GM13976 (cell line): ENCODE results near the gene ABCC11.

Experiments used
- DNase-seq: peaks from one replicate; pipeline ENCODE4 v3.0.0; 2012; ENCODE audit warnings: low spot score
- in situ Hi-C: fragments of 300-500 bp; cut with MboI; formaldehyde crosslinking; loops from one replicate; pipeline ENCODE4 v1.12.0; 2022; ENCODE audit warnings: low sequenced_read_pairs, mixed read lengths, inconsistent platforms; ENCODE audit not compliant: unreplicated experiment
- TF ChIP-seq, protein P1 (sequence below): IDR thresholded peaks from 2 replicates; pipeline ENCODE4 v1.5.1; 2012; ENCODE audit warnings: borderline replicate concordance, mild to moderate bottlenecking; ENCODE audit not compliant: insufficient read depth; ENCODE audit errors: extremely low read depth, missing control alignments, control extremely low read depth

Gene ABCC11

DNA sequence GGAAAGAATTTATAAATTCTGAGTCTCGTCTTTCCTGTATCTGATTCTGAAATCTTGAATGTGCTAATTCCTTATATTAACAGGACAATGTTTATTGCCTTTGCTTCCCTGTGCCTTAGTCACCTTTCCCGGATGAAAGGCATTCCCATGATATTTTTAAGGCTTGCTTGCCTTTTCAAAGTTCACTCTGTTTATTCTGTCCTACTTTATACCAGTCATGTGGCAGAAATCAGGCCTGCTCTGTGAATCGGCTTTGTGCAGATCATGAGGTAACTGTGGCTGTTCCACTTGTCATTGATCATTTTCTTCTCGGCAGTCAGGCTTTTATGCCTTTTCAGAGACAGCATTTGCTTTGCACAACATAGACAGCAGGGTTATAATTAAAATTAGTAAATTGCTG lies 28.8 kb upstream of the ABCC11 start:
- in situ Hi-C loops, result no loop called here
- no peak for DNase-seq
- TF ChIP-seq, protein P1, sequence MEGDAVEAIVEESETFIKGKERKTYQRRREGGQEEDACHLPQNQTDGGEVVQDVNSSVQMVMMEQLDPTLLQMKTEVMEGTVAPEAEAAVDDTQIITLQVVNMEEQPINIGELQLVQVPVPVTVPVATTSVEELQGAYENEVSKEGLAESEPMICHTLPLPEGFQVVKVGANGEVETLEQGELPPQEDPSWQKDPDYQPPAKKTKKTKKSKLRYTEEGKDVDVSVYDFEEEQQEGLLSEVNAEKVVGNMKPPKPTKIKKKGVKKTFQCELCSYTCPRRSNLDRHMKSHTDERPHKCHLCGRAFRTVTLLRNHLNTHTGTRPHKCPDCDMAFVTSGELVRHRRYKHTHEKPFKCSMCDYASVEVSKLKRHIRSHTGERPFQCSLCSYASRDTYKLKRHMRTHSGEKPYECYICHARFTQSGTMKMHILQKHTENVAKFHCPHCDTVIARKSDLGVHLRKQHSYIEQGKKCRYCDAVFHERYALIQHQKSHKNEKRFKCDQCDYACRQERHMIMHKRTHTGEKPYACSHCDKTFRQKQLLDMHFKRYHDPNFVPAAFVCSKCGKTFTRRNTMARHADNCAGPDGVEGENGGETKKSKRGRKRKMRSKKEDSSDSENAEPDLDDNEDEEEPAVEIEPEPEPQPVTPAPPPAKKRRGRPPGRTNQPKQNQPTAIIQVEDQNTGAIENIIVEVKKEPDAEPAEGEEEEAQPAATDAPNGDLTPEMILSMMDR, result no peak

DNA sequence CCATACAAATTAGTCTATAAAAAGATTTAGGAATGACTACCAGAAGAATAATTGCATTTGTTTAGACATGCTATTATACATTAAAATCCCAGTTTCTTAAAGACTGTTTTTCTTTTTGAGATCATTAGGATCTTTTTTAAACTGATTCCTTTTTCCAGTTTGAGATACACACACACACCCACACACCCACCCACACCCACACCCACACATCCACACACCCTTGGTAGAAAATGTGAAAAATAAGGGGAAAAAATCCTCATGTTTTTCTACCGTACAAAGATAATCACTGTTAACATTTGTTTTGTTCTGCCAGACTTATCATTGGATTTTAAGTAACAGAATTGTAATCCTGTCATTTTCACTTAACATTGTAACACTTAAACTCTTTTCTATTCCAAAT lies 27.1 kb upstream of the ABCC11 start:
- in situ Hi-C loops, result no loop called here

DNA sequence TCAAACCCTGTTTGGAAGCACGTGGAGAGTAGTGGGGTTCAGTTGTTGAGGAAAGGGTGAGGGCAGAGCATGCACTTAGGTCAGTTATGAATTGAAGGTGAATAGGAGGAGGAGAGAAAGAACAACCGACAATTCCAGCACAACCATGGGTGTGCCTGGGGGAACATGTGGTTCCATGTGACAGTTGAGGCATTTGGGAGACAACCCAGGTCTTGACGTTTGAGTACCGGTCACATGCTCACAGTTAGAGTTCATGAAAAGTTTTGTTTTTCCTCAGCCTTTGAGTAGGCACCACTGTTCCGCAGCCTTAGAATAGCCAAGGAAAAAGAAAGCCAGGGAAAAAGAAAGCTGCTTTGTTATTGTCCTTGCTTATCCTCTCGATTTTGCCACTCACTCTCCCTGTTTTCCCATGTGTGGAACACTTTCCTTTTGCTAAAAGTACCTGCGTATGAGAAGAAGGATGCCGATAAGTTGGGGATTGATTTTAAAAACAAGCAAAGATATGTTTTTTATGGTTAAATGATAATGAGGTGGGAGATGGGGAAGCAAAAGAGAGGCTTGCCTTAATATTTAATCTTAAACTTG lies 25.6 kb upstream of the ABCC11 start:
- TF ChIP-seq, protein P1, result no peak
- no peak for DNase-seq
- in situ Hi-C loops, result no loop called here

More for the DNA sequence above, 27.1 kb upstream of the ABCC11 start:
- no peak for DNase-seq
- TF ChIP-seq, protein P1, result no peak

DNA sequence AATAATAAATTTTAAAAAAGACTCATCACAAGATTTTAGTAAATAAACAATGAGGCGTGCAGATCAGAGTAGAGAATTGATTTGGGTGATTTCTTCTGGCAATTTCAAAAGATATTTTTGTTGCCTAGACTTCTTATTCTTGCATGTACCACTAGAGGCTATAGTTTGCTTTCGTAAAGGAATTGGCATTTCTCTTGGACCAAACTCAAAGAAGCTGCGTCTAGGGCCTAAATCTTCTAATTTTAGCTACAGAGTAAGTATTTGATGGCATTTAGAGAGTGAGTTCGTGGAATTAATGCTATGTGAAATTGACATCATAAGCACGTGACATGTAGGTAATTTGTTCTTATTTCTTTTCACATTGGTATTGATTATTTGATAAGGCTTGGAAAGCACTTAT lies 24.4 kb upstream of the ABCC11 start:
- TF ChIP-seq, protein P1, result no peak
- no peak for DNase-seq
- in situ Hi-C loops, result no loop called here

DNA sequence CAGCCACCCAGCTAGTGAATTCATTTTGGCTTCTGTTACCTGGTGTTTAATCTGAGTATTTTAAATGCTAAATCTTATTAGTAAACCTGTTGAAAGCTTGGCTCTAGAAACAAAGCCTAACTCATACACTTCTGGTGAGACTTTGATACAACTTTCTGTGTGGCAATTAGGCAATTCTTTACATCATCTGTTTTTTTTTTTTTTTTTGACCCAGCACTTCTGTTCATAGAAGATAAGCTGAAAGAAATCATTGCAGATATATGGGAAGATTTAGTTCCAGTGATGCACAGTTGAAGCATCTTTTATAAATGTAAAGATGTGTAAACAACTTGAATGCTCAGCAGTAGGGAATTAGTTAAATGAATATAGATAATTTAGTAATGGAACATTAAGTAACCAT lies 21.7 kb upstream of the ABCC11 start:
- DNase-seq, result no peak
- in situ Hi-C loops, result no loop called here
- TF ChIP-seq, protein P1, result no peak

DNA sequence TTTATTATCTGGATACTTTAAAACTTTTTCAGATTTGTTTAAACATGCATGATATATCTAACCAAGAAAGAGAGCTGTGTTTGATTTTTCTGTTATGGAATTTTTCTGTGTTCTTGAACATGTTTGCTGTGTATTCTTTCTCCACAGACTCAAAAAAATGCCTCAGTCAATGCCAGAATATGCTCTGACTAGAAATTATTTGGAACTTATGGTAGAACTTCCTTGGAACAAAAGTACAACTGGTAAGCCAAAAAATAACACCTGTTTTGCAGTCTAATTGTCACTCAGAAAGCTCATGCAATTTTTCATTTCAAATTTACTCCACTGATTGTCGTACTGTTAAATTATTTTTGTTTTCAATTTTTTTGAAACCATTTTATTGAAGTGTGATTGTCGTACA lies 15.3 kb upstream of the ABCC11 start:
- TF ChIP-seq, protein P1, result no peak
- in situ Hi-C loops, result no loop called here
- no peak for DNase-seq
